Measurements from ENCODE around the gene CEMIP.

CEMIP gene

GRCh38 chr15:80926126-80926525 is 147.0 kb downstream of the CEMIP start:
- no peak overlapping the region for H3K27ac ChIP-seq
- TF ChIP-seq CTCF (IDR thresholded peaks at IDR 0.05) = no peak
- TF ChIP-seq ZFX (IDR thresholded peaks at IDR 0.05; ENCODE audit: borderline replicate concordance) = no peak

- no peak for TF ChIP-seq ZFX (IDR thresholded peaks at IDR 0.05; ENCODE audit: borderline replicate concordance)
- TF ChIP-seq CTCF (IDR thresholded peaks at IDR 0.05) = no peak
- H3K27ac ChIP-seq = no peak overlapping the region
These were observed 150.1 kb downstream of the CEMIP start for GRCh38 chr15:80929225-80929624.

- TF ChIP-seq CTCF (IDR thresholded peaks at IDR 0.05) (no peak), ZFX (IDR thresholded peaks at IDR 0.05; ENCODE audit: borderline replicate concordance) (no peak)
- no peak overlapping the region for H3K27ac ChIP-seq
These were observed 150.5 kb downstream of the CEMIP start for GRCh38 chr15:80929689-80930088.

- H3K27ac ChIP-seq = no peak overlapping the region
These were observed 152.0 kb downstream of the CEMIP start for GRCh38 chr15:80931191-80931590.

GRCh38 chr15:80931721-80932512 is 152.7 kb downstream of the CEMIP start:
- TF ChIP-seq ZFX (IDR thresholded peaks at IDR 0.05; ENCODE audit: borderline replicate concordance) = no peak
- no peak for TF ChIP-seq CTCF (IDR thresholded peaks at IDR 0.05)
- H3K27ac ChIP-seq = no peak overlapping the region

More at GRCh38 chr15:80931191-80931590, 152.0 kb downstream of the CEMIP start:
- no peak for TF ChIP-seq ZFX (IDR thresholded peaks at IDR 0.05; ENCODE audit: borderline replicate concordance)
- no peak for TF ChIP-seq CTCF (IDR thresholded peaks at IDR 0.05)

GRCh38 chr15:80932513-80932815 is 153.3 kb downstream of the CEMIP start:
- TF ChIP-seq ZFX (IDR thresholded peaks at IDR 0.05; ENCODE audit: borderline replicate concordance) (no peak), CTCF (IDR thresholded peaks at IDR 0.05) (no peak)
- H3K27ac ChIP-seq = no peak overlapping the region

- no peak overlapping the region for H3K27ac ChIP-seq
- no peak for TF ChIP-seq CTCF (IDR thresholded peaks at IDR 0.05)
- no peak for TF ChIP-seq ZFX (IDR thresholded peaks at IDR 0.05; ENCODE audit: borderline replicate concordance)
These were observed 153.8 kb downstream of the CEMIP start for GRCh38 chr15:80932989-80933388.
